RWPE2 (cell line): ENCODE data around the gene RFWD3.
A peak's percentile ranks its signal among the peaks of the same experiment; 100 is the strongest.

Experiments used
- ATAC-seq: fragments of 200-7000 bp; cut with Tn5 transposase; 3 replicates; pipeline ENCODE4 v1.9.1; 2021; ENCODE audit warnings: low read depth
- DNase-seq: peaks from one replicate; pipeline ENCODE4 v3.0.0-alpha.2; 2020; ENCODE audit warnings: low spot score
- H3K27ac ChIP-seq: fragments of 450-650 bp; 2 replicates; pipeline ENCODE4 v1.5.1; 2017; ENCODE audit warnings: mild to moderate bottlenecking; ENCODE audit not compliant: poor library complexity, severe bottlenecking
- H3K27me3 ChIP-seq: fragments of 250-450 bp; sonication (Bioruptor Pico); 2 replicates; pipeline ENCODE4 v1.5.1; 2021; ENCODE audit warnings: mild to moderate bottlenecking, moderate library complexity; ENCODE audit not compliant: insufficient read depth, poor library complexity, severe bottlenecking
- H3K36me3 ChIP-seq: fragments of 250-450 bp; sonication (Bioruptor Pico); 2 replicates; pipeline ENCODE4 v1.5.1; 2020; ENCODE audit warnings: low read depth, mild to moderate bottlenecking, moderate library complexity
- H3K4me1 ChIP-seq: fragments of 250-450 bp; sonication (Bioruptor Pico); 2 replicates; pipeline ENCODE4 v1.5.1; 2021; ENCODE audit warnings: mild to moderate bottlenecking, moderate library complexity; ENCODE audit not compliant: insufficient read depth, poor library complexity, severe bottlenecking
- H3K4me3 ChIP-seq: fragments of 250-450 bp; sonication (Bioruptor Pico); 2 replicates; pipeline ENCODE4 v1.5.1; 2021; ENCODE audit warnings: mild to moderate bottlenecking, moderate library complexity; ENCODE audit not compliant: severe bottlenecking
- H3K9me3 ChIP-seq: fragments of 250-450 bp; sonication (Bioruptor Pico); 2 replicates; pipeline ENCODE4 v1.5.1; 2021; ENCODE audit warnings: mild to moderate bottlenecking, moderate library complexity; ENCODE audit not compliant: severe bottlenecking
- TF ChIP-seq, protein P1 (sequence below): fragments of 450-650 bp; IDR thresholded peaks from one replicate; pipeline ENCODE4 v1.5.1; 2017; ENCODE audit warnings: mild to moderate bottlenecking, moderate library complexity; ENCODE audit not compliant: poor library complexity, severe bottlenecking

The RFWD3 gene

DNA sequence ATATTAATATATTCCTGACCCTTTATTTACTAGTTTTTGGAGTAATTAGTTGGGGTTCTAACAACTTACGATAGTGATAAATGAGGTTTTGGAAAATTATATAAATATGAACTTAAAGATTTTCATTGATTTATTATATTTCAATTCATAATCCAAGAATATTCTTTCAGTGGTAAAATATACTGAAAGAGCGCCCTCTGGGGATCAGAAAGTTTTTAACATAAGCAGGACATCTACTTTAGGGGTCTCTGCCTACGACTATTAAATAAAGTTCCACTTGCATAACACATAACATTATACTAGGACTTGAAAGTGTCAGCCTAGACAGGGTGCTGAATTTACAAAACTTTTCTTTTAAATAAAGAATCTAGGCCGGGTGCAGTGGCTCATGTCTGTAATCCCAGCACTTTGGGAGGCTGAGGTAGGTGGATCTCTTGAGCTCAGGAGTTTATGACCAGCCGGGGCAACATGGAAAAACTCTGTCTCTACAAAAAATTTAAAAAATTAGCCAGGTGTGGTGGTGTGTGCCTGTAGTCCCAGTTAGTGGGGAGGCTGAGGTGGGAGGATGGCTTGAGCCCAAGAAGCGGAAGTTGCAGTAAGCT is 15.6 kb downstream of the RFWD3 start:
- Histone ChIP-seq H3K27ac (no peak overlapping the region), H3K27me3 (no peaks in the 10 kb centered on the region), H3K9me3 (no peaks in the 10 kb centered on the region), H3K36me3 (peaks cover 93% of the 10 kb centered on the region), H3K4me1 (peaks cover 3% of the 10 kb centered on the region), H3K4me3 (no peak overlapping the region)
- no peak for DNase-seq
- TF ChIP-seq, protein P1, sequence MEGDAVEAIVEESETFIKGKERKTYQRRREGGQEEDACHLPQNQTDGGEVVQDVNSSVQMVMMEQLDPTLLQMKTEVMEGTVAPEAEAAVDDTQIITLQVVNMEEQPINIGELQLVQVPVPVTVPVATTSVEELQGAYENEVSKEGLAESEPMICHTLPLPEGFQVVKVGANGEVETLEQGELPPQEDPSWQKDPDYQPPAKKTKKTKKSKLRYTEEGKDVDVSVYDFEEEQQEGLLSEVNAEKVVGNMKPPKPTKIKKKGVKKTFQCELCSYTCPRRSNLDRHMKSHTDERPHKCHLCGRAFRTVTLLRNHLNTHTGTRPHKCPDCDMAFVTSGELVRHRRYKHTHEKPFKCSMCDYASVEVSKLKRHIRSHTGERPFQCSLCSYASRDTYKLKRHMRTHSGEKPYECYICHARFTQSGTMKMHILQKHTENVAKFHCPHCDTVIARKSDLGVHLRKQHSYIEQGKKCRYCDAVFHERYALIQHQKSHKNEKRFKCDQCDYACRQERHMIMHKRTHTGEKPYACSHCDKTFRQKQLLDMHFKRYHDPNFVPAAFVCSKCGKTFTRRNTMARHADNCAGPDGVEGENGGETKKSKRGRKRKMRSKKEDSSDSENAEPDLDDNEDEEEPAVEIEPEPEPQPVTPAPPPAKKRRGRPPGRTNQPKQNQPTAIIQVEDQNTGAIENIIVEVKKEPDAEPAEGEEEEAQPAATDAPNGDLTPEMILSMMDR, result peak; percentile 70
- ATAC-seq, result no peak

DNA sequence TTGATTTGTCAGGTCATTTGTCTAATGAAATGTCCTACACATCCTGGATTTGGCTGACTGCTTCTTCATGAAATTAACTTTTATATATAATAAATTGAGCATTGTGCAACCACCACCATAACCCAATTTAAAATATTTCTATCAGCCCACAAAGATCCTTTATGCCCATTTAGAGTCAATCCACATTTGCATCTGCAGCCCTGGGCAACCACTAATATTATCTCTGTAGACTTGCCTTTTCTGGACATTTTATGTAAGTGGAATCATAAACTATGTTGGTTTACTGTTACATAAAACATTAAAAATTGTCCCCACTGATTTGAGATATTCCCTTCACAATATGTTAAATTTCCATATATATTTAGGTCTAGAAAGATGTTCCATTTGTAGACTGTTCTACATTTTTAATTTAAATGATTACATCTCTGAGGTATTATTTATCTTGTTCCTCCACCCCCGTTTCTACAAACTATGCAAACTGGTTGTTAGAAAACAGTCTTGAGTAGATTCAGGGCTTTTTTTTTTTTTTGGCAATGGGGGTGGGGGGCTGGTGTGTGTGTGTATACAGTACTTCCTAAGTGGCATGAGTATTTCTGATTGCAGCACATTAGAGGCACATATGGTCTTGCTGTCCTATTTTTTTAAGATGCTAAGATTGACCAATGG is 16.7 kb downstream of the RFWD3 start:
- Histone ChIP-seq H3K27me3 (no peaks in the 10 kb centered on the region), H3K9me3 (no peaks in the 10 kb centered on the region), H3K27ac (no peak overlapping the region), H3K4me3 (no peak overlapping the region), H3K4me1 (peaks cover 3% of the 10 kb centered on the region), H3K36me3 (peaks cover 97% of the 10 kb centered on the region)
- ATAC-seq (no peak), DNase-seq (no peak)
- TF ChIP-seq, protein P1, result no peak

DNA sequence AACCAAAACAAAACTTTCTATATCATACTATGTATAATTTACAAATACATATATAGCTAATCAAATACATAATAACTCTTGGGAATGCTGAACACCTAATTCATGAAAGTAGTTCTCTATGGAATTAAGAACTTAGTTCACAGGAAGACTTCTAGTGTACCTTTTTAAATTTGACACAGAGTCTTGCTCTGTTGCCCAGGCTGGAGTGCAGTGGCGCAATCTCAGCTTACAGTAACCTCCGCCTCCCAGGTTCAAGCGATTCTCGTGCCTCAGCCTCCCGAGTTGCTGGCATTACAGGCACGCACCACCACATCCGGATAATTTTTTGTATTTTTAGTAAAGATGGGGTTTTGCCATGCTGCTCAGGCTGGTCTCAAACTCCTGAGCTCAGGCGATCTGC is 24.7 kb downstream of the RFWD3 start:
- Histone ChIP-seq H3K4me1 (no peaks in the 10 kb centered on the region), H3K9me3 (no peaks in the 10 kb centered on the region), H3K27me3 (no peaks in the 10 kb centered on the region), H3K27ac (no peak overlapping the region), H3K36me3 (peaks cover 97% of the 10 kb centered on the region), H3K4me3 (no peak overlapping the region)
- TF ChIP-seq, protein P1, result no peak
- DNase-seq (no peak), ATAC-seq (no peak)

DNA sequence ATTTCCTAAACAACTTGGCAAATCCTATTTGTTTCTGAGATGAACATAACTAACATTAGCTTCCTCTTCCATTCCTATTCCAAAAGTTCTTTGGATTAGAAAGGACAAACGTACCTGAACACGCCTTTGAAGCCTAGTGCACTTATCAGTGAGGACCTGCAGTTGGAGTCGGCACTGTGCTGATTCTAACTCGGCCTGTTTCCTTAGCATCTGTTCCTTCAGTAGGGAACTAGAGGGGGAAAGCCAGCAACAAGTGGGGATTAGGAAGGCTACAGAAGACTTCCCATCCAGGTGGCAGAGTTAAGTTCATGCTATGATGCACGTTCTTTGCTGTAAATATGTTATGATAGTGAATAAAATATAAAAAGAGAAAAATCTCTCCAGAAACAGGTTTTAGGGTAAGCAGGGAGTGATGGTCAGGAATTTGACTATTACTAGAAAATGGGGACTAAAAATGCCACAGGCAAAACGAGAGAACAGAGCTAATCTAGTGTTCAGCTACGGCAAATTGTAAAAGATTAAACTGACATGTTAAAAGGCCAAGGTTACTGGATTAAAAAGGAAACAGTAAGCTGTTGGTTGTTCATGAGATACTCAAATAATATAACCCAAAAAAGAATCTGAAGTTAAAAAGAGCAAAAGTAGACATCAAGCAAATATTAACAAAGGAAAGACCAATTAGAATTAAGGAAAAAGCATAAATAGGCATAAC is 28.8 kb downstream of the RFWD3 start:
- no peaks in the 10 kb centered on the region for H3K9me3 ChIP-seq
- H3K27ac ChIP-seq, result no peak overlapping the region
- H3K4me1 ChIP-seq, result no peaks in the 10 kb centered on the region
- ATAC-seq, result no peak
- no peak overlapping the region for H3K4me3 ChIP-seq
- H3K27me3 ChIP-seq, result no peaks in the 10 kb centered on the region
- peaks cover 97% of the 10 kb centered on the region for H3K36me3 ChIP-seq
- TF ChIP-seq, protein P1, result no peak
- no peak for DNase-seq
